Mucosa of descending colon (tissue), 3 donors: ENCODE data around the gene NFIB. TPM values are rescaled to one million over a fixed set of nuclear protein-coding genes. Genes with fewer than 3 reads are reported as not detected.

Experiments
- ATAC-seq: fragments of 200-7000 bp; cut with Tn5 transposase; one replicate; pipeline ENCODE4 v1.9.1; 2020; ENCODE audit warnings: mild to moderate bottlenecking, moderate library complexity
- DNase-seq, 3 donors: peaks; one replicate each; pipeline ENCODE4 v3.0.0-alpha.2; 2020
- H3K36me3 ChIP-seq: fragments of 200-600 bp; one replicate; pipeline ENCODE4 v1.8.0; 2021; ENCODE audit warnings: low read depth, mild to moderate bottlenecking
- H3K4me1 ChIP-seq: fragments of 200-600 bp; one replicate; pipeline ENCODE4 v1.8.0; 2021; ENCODE audit warnings: low read depth, mild to moderate bottlenecking
- H3K4me3 ChIP-seq: fragments of 200-600 bp; one replicate; pipeline ENCODE4 v1.8.0; 2021; ENCODE audit warnings: mild to moderate bottlenecking
- H3K9me3 ChIP-seq: fragments of 200-600 bp; one replicate; pipeline ENCODE4 v1.8.0; 2021; ENCODE audit warnings: mild to moderate bottlenecking
- CTCF ChIP-seq: fragments of 200-600 bp; IDR thresholded peaks from one replicate; pipeline ENCODE4 v1.8.0; 2022; ENCODE audit warnings: antibody characterized with exemption, mild to moderate bottlenecking
- intact Hi-C, 2 donors: fragments of 100-400 bp; cut with DNase I in 1 of 2; cut with micrococcal nuclease in 1 of 2; formaldehyde crosslinking; loops; one replicate each; pipeline versions ENCODE4 v1.11.0 to v1.11.1; 2022; cut with DNase I, micrococcal nuclease
- total RNA-seq, 3 donors: library from RNA; stranded (reverse); fragmentation: NEBNext Ultra II Directional in 2 of 3; extraction: Animal tissue kit (Norgen Biotek cat#: 25700) in 2 of 3; gene quantifications; one replicate each; pipeline versions ENCODE4 v1.2.1 to v1.2.4, GENCODE V29; 2021 to 2023
- donor health status: DM: no; HTN: no; CAD: no; lungs with moderate emphysema.
- donor health status: DM: no; HTN: no; CAD: no.
- donor health status: DM: no; HTN: yes; CAD: no.

NFIB gene
- total RNA-seq, 3 donors from 2014 or later: 59.7 to 85.5 (median 62.6) TPM

GRCh38 chr9:14197325-14197858, 116.5 kb downstream of the NFIB start:
- Histone ChIP-seq H3K4me3 (no peak overlapping the region), H3K9me3 (no peaks in the 10 kb centered on the region), H3K4me1 (no peaks in the 10 kb centered on the region), H3K36me3 (no peaks in the 10 kb centered on the region)
- DNase-seq (no peak), ATAC-seq (peak; percentile 35)
- no peak for TF ChIP-seq CTCF
- intact Hi-C loops: no loop called here

GRCh38 chr9:14193328-14193990, 120.5 kb downstream of the NFIB start:
- intact Hi-C loops: no loop called here
- DNase-seq (no peak), ATAC-seq (no peak)
- Histone ChIP-seq H3K36me3 (no peaks in the 10 kb centered on the region), H3K9me3 (no peaks in the 10 kb centered on the region), H3K4me3 (no peak overlapping the region), H3K4me1 (no peaks in the 10 kb centered on the region)
- TF ChIP-seq CTCF: no peak

- no peak for ATAC-seq
- H3K4me3 ChIP-seq: no peak overlapping the region
- no peaks in the 10 kb centered on the region for H3K4me1 ChIP-seq
- no peak for TF ChIP-seq CTCF
- intact Hi-C loops: no loop called here
- no peaks in the 10 kb centered on the region for H3K9me3 ChIP-seq
- DNase-seq: no peak
- no peaks in the 10 kb centered on the region for H3K36me3 ChIP-seq
Measured at GRCh38 chr9:14192556-14192955, 121.4 kb downstream of the NFIB start.

- no peak for ATAC-seq
- Histone ChIP-seq H3K36me3 (no peaks in the 10 kb centered on the region), H3K4me3 (no peak overlapping the region), H3K4me1 (no peaks in the 10 kb centered on the region), H3K9me3 (no peaks in the 10 kb centered on the region)
- no peak for DNase-seq
- intact Hi-C loops: no loop called here
- no peak for TF ChIP-seq CTCF
Measured at GRCh38 chr9:14191512-14191911, 122.4 kb downstream of the NFIB start.

- no peak for ATAC-seq
- Histone ChIP-seq H3K4me1 (no peaks in the 10 kb centered on the region), H3K4me3 (no peak overlapping the region), H3K36me3 (no peaks in the 10 kb centered on the region), H3K9me3 (no peaks in the 10 kb centered on the region)
- intact Hi-C loops: no loop called here
- no peak for TF ChIP-seq CTCF
- DNase-seq: no peak
Measured at GRCh38 chr9:14190240-14190639, 123.7 kb downstream of the NFIB start.

- intact Hi-C loops: no loop called here
- H3K4me1 ChIP-seq: no peaks in the 10 kb centered on the region
- no peaks in the 10 kb centered on the region for H3K9me3 ChIP-seq
- ATAC-seq (no peak), DNase-seq (no peak)
- no peaks in the 10 kb centered on the region for H3K36me3 ChIP-seq
- no peak overlapping the region for H3K4me3 ChIP-seq
- TF ChIP-seq CTCF: no peak
Measured at GRCh38 chr9:14189578-14189977, 124.4 kb downstream of the NFIB start.
